Gastrocnemius medialis (tissue), 4 donors: ENCODE measurements around the gene AKIRIN2. TPM values are rescaled to one million over a fixed set of nuclear protein-coding genes. Genes with fewer than 3 reads are reported as not detected.
A peak's percentile ranks its signal among the peaks of the same experiment; 100 is the strongest.

Experiments
- ATAC-seq, 2 donors: fragments of 150-250 bp; one replicate each; pipeline ENCODE4 v1.9.1; 2016
- DNase-seq, 2 donors: peaks; one replicate each; pipeline ENCODE4 v3.0.0-alpha.2; 2019
- H3K27ac ChIP-seq, 4 donors: fragments of 200-600 bp; sonication (generic); 1 replicate in 1 of 4; 2 replicates in 3 of 4; pipeline ENCODE4 v1.5.1; 2016 to 2018; ENCODE audit warnings: mild to moderate bottlenecking in 2 of 4, moderate library complexity in 1 of 4
- H3K27me3 ChIP-seq, 3 donors: fragments of 200-600 bp; sonication (generic) in 2 of 3; 1 replicate in 1 of 3; 2 replicates in 2 of 3; pipeline versions ENCODE4 v1.5.1 to v1.6.0; 2016 to 2019; ENCODE audit warnings: mild to moderate bottlenecking in 1 of 3, moderate library complexity in 1 of 3
- H3K36me3 ChIP-seq, 2 donors: fragments of 200-600 bp; sonication (generic) in 1 of 2; one replicate each; pipeline ENCODE4 v1.5.1; 2017 to 2018
- H3K4me1 ChIP-seq, 2 donors: fragments of 200-600 bp; sonication (generic) in 1 of 2; one replicate each; pipeline ENCODE4 v1.5.1; 2016 to 2017; ENCODE audit warnings: mild to moderate bottlenecking in 2 of 2
- H3K4me3 ChIP-seq, 4 donors: fragments of 200-600 bp; sonication (generic) in 3 of 4; 1 replicate in 1 of 4; 2 replicates in 3 of 4; pipeline ENCODE4 v1.5.1; 2016 to 2019; ENCODE audit warnings: mild to moderate bottlenecking in 2 of 4
- H3K9me3 ChIP-seq, 3 donors: fragments of 200-600 bp; sonication (generic) in 2 of 3; 1 replicate in 1 of 3; 2 replicates in 2 of 3; pipeline ENCODE4 v1.5.1; 2016 to 2019
- CTCF ChIP-seq, 5 experiments: fragments of 450-650 bp in 3 of 5; fragments of 200-600 bp in 2 of 5; sonication (generic) in 2 of 5; IDR thresholded peaks in 4 of 5; conservative IDR thresholded peaks in 1 of 5; 1 replicate in 4 of 5; 2 replicates in 1 of 5; pipeline ENCODE4 v1.5.1; 2016 to 2019; ENCODE audit warnings: antibody characterized with exemption in 5 of 5, mild to moderate bottlenecking in 3 of 5, moderate library complexity in 3 of 5
- POLR2A ChIP-seq, 2 donors: fragments of 450-650 bp; IDR thresholded peaks; one replicate each; pipeline ENCODE4 v1.6.1; 2017; ENCODE audit warnings: antibody characterized with exemption in 2 of 2, mild to moderate bottlenecking in 2 of 2, moderate library complexity in 2 of 2
- in situ Hi-C, 4 donors: fragments of 200-750 bp; cut with MboI; loops; one replicate each; pipeline versions ENCODE4 v1.15.0 to v1.8.0; 2017; ENCODE audit warnings: low sequenced_read_pairs in 4 of 4
- intact Hi-C: fragments of 100-400 bp; cut with DNase I; formaldehyde crosslinking; loops from one replicate; pipeline ENCODE4 v1.15.1; 2023; ENCODE audit warnings: low total_unique reads
- total RNA-seq, 4 donors: library from RNA; depleted of rRNA; stranded (reverse); fragments of >200 nt; gene quantifications; one replicate each; pipeline versions ENCODE4 v1.1.0 to v1.2.3, GENCODE V29; 2016

The AKIRIN2 gene
- total RNA-seq, 4 donors from 2014 or later, result 25.6 to 44.5 (median 33.1) TPM

- in situ Hi-C loops (no loop called here), intact Hi-C loops (loop anchor here (1.0 to 10.0 kb wide), 5 partner anchors 20 to 1380 kb away; partner anchors contain the start of genes ORC3, PNRC1 and ZNF292)
- Histone ChIP-seq H3K4me1 (peaks cover 20 to 30% of the 10 kb centered on the region in 2 donors), H3K9me3 (no peaks in the 10 kb centered on the region), H3K27ac (peak overlapping the region; percentile 94 to 99 (median 97)), H3K36me3 (no peaks in the 10 kb centered on the region), H3K27me3 (no peaks in the 10 kb centered on the region), H3K4me3 (peak overlapping the region; percentile 85 to 94 (median 90))
- DNase-seq, result no peak
- no peak for TF ChIP-seq CTCF (IDR thresholded peaks at IDR 0.05 in 4 of 5, conservative IDR thresholded peaks at IDR 0.05 in 1 of 5)
- no peak for TF ChIP-seq POLR2A (IDR thresholded peaks at IDR 0.05)
- ATAC-seq, result peak; percentile 28 to 43
These were observed 534 bp upstream of the AKIRIN2 start for GRCh38 chr6:87702589-87702945.

GRCh38 chr6:87701344-87701675, 723 bp downstream of the AKIRIN2 start:
- TF ChIP-seq CTCF (IDR thresholded peaks at IDR 0.05 in 4 of 5, conservative IDR thresholded peaks at IDR 0.05 in 1 of 5), result no peak
- Histone ChIP-seq H3K27ac (peak overlapping the region; percentile 94 to 99 (median 97)), H3K4me3 (peak overlapping the region; percentile 86 to 94 (median 94)), H3K27me3 (no peaks in the 10 kb centered on the region), H3K36me3 (no peaks in the 10 kb centered on the region), H3K9me3 (no peaks in the 10 kb centered on the region), H3K4me1 (peaks cover 24 to 32% of the 10 kb centered on the region in 2 donors)
- intact Hi-C loops, result loop anchor here (5.0 to 10.0 kb wide), 2 partner anchors 1333 to 1381 kb away; partner anchors contain the start of gene PNRC1
- ATAC-seq, result peak; percentile 2 to 9
- no peak for DNase-seq
- in situ Hi-C loops, result no loop called here

- H3K4me3 ChIP-seq, result peak overlapping the region; percentile 86 to 94 (median 94)
- no peaks in the 10 kb centered on the region for H3K9me3 ChIP-seq
- ATAC-seq, result peak; percentile 73 to 76
- H3K36me3 ChIP-seq, result no peaks in the 10 kb centered on the region
- peaks cover 30 to 37% of the 10 kb centered on the region in 2 donors for H3K4me1 ChIP-seq
- intact Hi-C loops, result loop anchor here (1.0 to 10.0 kb wide), 3 partner anchors 32 to 1382 kb away; partner anchors contain the start of gene PNRC1
- H3K27ac ChIP-seq, result peak overlapping the region; percentile 94 to 99 (median 97)
- H3K27me3 ChIP-seq, result no peaks in the 10 kb centered on the region
- in situ Hi-C loops, result no loop called here
- DNase-seq, result peak; percentile 74 to 81
- peak; percentile 48 to 67 for TF ChIP-seq POLR2A (IDR thresholded peaks at IDR 0.05)
- peak in 1 of 5 experiments; percentile 21 for TF ChIP-seq CTCF (IDR thresholded peaks at IDR 0.05 in 4 of 5, conservative IDR thresholded peaks at IDR 0.05 in 1 of 5)
These were observed 1.4 kb downstream of the AKIRIN2 start for GRCh38 chr6:87700397-87701343.

- intact Hi-C loops, result no loop called here
- ATAC-seq (no peak), DNase-seq (no peak)
- no peaks in the 10 kb centered on the region for H3K36me3 ChIP-seq
- no peaks in the 10 kb centered on the region for H3K27me3 ChIP-seq
- H3K4me1 ChIP-seq, result peaks cover 41 to 48% of the 10 kb centered on the region in 2 donors
- H3K4me3 ChIP-seq, result peak overlapping the region; percentile 86 to 94 (median 94)
- TF ChIP-seq CTCF (IDR thresholded peaks at IDR 0.05 in 4 of 5, conservative IDR thresholded peaks at IDR 0.05 in 1 of 5), result no peak
- no peak for TF ChIP-seq POLR2A (IDR thresholded peaks at IDR 0.05)
- H3K9me3 ChIP-seq, result no peaks in the 10 kb centered on the region
- in situ Hi-C loops, result no loop called here
- peak overlapping the region; percentile 94 to 99 (median 97) for H3K27ac ChIP-seq
These were observed 2.5 kb downstream of the AKIRIN2 start for GRCh38 chr6:87699576-87699975.
